Vagina (tissue), 2 donors: ENCODE results near the gene ATF6B.

ENCODE experiments used
- POLR2A ChIP-seq, 2 donors: fragments of 450-650 bp; IDR thresholded peaks; one replicate each; pipeline ENCODE4 v1.6.1; 2017; ENCODE audit warnings: antibody characterized with exemption in 2 of 2, mild to moderate bottlenecking in 2 of 2, moderate library complexity in 2 of 2
- TF ChIP-seq, protein P1 (sequence below), 3 experiments: fragments of 450-650 bp in 2 of 3; fragments of 200-600 bp in 1 of 3; sonication (generic) in 1 of 3; IDR thresholded peaks; one replicate each; pipeline ENCODE4 v1.5.1; 2017 to 2019; ENCODE audit warnings: antibody characterized with exemption in 3 of 3, mild to moderate bottlenecking in 2 of 3, moderate library complexity in 2 of 3

DNA sequence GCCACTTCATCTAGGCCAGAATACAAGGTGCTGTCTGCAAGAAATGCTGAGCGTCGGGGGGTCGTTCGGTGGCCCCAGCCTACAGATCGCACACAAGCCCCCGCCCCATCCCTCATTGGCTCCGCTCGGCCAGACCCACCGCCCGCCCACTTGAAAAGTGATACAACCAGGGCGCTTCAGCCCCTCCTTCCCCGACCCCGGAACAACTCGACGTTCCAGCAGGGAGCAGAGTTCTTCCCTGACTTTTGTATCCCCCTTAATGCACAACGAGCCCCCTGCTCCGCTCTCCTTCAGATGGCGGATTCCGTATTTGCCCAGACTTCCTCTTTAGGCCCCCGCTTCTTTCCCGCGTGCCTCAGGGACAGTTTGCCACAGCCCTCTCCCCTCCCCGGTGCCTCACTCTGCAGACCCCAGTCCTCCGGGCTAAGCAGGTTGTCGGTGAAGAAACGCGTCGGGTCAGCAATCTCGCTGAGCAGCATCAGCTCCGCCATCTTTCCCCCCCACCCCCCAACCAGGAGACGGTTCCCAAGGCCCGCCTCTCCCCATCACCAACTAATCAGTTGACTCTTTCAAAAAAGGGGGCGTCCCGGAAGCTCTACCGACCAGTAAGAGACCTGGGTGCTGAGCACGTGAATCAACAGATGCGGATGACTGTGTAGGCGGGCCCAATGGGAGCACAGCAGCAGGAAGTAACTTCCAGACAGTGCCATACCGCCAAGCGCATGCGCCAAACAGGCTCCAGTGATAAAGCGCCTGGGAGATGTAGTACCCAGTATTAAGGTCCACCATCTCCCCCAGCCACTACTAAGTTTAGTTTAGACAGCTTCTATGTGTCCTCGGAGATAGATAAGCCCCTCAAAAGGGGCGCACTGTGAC lies at the start of gene ATF6B:
- TF ChIP-seq, protein P1, sequence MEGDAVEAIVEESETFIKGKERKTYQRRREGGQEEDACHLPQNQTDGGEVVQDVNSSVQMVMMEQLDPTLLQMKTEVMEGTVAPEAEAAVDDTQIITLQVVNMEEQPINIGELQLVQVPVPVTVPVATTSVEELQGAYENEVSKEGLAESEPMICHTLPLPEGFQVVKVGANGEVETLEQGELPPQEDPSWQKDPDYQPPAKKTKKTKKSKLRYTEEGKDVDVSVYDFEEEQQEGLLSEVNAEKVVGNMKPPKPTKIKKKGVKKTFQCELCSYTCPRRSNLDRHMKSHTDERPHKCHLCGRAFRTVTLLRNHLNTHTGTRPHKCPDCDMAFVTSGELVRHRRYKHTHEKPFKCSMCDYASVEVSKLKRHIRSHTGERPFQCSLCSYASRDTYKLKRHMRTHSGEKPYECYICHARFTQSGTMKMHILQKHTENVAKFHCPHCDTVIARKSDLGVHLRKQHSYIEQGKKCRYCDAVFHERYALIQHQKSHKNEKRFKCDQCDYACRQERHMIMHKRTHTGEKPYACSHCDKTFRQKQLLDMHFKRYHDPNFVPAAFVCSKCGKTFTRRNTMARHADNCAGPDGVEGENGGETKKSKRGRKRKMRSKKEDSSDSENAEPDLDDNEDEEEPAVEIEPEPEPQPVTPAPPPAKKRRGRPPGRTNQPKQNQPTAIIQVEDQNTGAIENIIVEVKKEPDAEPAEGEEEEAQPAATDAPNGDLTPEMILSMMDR (IDR thresholded peaks at IDR 0.05) = no peak
- TF ChIP-seq POLR2A (IDR thresholded peaks at IDR 0.05) = peak in 1 of 2 donors; percentile 58
